Activated T-cell treated with anti-CD3 and anti-CD28 coated beads, Interleukin-2, amount 50 U/mL, for 72 hours (primary cell): Measurements from ENCODE around the gene YIPF3. TPM values are rescaled to one million over a fixed set of nuclear protein-coding genes. Genes with fewer than 3 reads are reported as not detected.
"Not testable (repeated sequence)": the region's sequence is repeated elsewhere in the genome, so short reads cannot be mapped to it uniquely, and the experiment has no call there.

Source experiments
- ATAC-seq, 2 donors: fragments of 150-1000 bp; cut with Tn5 transposase; replicated peaks in 1 of 2; 2 replicates each; pipeline ENCODE4 v1.10.0; 2021; ENCODE audit warnings: moderate library complexity in 2 of 2, mild to moderate bottlenecking in 1 of 2
- DNase-seq, 2 donors: peaks; one replicate each; pipeline ENCODE4 v3.0.0; 2021 to 2022; ENCODE audit warnings: mixed read lengths in 1 of 2
- H3K27ac Mint-ChIP-seq: one replicate; pipeline ENCODE4 v1.8.0; 2022; ENCODE audit warnings: mild to moderate bottlenecking, moderate library complexity, mixed read lengths
- H3K27me3 Mint-ChIP-seq: one replicate; pipeline ENCODE4 v1.8.0; 2022; ENCODE audit warnings: low read depth, mixed read lengths
- H3K36me3 Mint-ChIP-seq, 2 donors: one replicate each; pipeline ENCODE4 v1.8.0; 2022; ENCODE audit warnings: mixed read lengths in 2 of 2, mild to moderate bottlenecking in 1 of 2; ENCODE audit not compliant: insufficient read depth in 2 of 2
- H3K4me1 Mint-ChIP-seq: one replicate; pipeline ENCODE4 v1.8.0; 2022; ENCODE audit warnings: low read depth, mixed read lengths
- H3K4me3 Mint-ChIP-seq, 2 donors: one replicate each; pipeline ENCODE4 v1.8.0; 2022; ENCODE audit warnings: mild to moderate bottlenecking in 2 of 2, mixed read lengths in 2 of 2, moderate library complexity in 2 of 2
- H3K9me3 Mint-ChIP-seq, 2 donors: one replicate each; pipeline ENCODE4 v1.8.0; 2022; ENCODE audit warnings: mixed read lengths in 2 of 2
- total RNA-seq, 2 donors: library from RNA; stranded (reverse); gene quantifications; one replicate each; pipeline ENCODE4 v1.2.3, GENCODE V29; 2022

Gene YIPF3
- total RNA-seq, 2 donors from 2014 or later: 63.9 to 64.4 TPM

- Mint-ChIP-seq H3K9me3 (no peaks in the 10 kb centered on the region), H3K36me3 (peaks cover 1 to 2% of the 10 kb centered on the region in 2 donors), H3K4me1 (peaks cover 59% of the 10 kb centered on the region), H3K27ac (peak overlapping the region; percentile 95), H3K27me3 (no peaks in the 10 kb centered on the region), H3K4me3 (peak overlapping the region; percentile 96 to 100)
- no peak for ATAC-seq
- DNase-seq: peak in 1 of 2 donors; percentile 10
Observed at GRCh38 chr6:43478008-43478372, 38.7 kb downstream of the YIPF3 start.

- peaks cover under 1 to 2% of the 10 kb centered on the region in 2 donors for H3K36me3 Mint-ChIP-seq
- H3K9me3 Mint-ChIP-seq: no peaks in the 10 kb centered on the region
- no peaks in the 10 kb centered on the region for H3K27me3 Mint-ChIP-seq
- peak; percentile 97 to 99 for DNase-seq
- H3K27ac Mint-ChIP-seq: peak within 1 kb of the TSS; percentile 95
- peak; percentile 98 for ATAC-seq
- peaks cover 56% of the 10 kb centered on the region for H3K4me1 Mint-ChIP-seq
- H3K4me3 Mint-ChIP-seq: peak within 1 kb of the TSS; percentile 96 to 100
Observed at GRCh38 chr6:43477235-43478007, 39.3 kb downstream of the YIPF3 start, which contains the start of gene TJAP1. Gene TJAP1, plus strand, starts transcription at chr6:43477570. Its CDS starts 21,432 bp downstream, at chr6:43499002.

- Mint-ChIP-seq H3K4me1 (peaks cover 49% of the 10 kb centered on the region), H3K9me3 (no peaks in the 10 kb centered on the region), H3K36me3 (peaks cover 0 to 2% of the 10 kb centered on the region in 2 donors), H3K27me3 (no peaks in the 10 kb centered on the region), H3K4me3 (peak overlapping the region; percentile 96 to 100), H3K27ac (peak overlapping the region; percentile 95)
- DNase-seq (no peak), ATAC-seq (no peak)
Observed at GRCh38 chr6:43476746-43477145, 40.0 kb downstream of the YIPF3 start.

GRCh38 chr6:43475516-43475915 lies 41.2 kb downstream of the YIPF3 start:
- Mint-ChIP-seq H3K36me3 (no peaks in the 10 kb centered on the region), H3K4me3 (no peak overlapping the region), H3K9me3 (no peaks in the 10 kb centered on the region)

GRCh38 chr6:43472515-43472914 lies 44.2 kb downstream of the YIPF3 start:
- H3K27ac Mint-ChIP-seq: no peak overlapping the region
- DNase-seq (no peak), ATAC-seq (no peak)
- no peaks in the 10 kb centered on the region for H3K9me3 Mint-ChIP-seq
- H3K36me3 Mint-ChIP-seq: no peaks in the 10 kb centered on the region
- peaks cover 11% of the 10 kb centered on the region for H3K4me1 Mint-ChIP-seq
- peaks cover 12% of the 10 kb centered on the region for H3K27me3 Mint-ChIP-seq
- H3K4me3 Mint-ChIP-seq: no peak overlapping the region

More at GRCh38 chr6:43475516-43475915, 41.2 kb downstream of the YIPF3 start:
- Mint-ChIP-seq H3K27ac (no peak overlapping the region), H3K27me3 (no peaks in the 10 kb centered on the region), H3K4me1 (peaks cover 38% of the 10 kb centered on the region)
- no peak for DNase-seq
- ATAC-seq: no peak

GRCh38 chr6:43471399-43471798 lies 45.3 kb downstream of the YIPF3 start:
- no peaks in the 10 kb centered on the region for H3K9me3 Mint-ChIP-seq
- peaks cover under 1% of the 10 kb centered on the region for H3K4me1 Mint-ChIP-seq
- no peak for ATAC-seq
- no peaks in the 10 kb centered on the region for H3K36me3 Mint-ChIP-seq
- H3K27me3 Mint-ChIP-seq: peaks cover 19% of the 10 kb centered on the region
- H3K4me3 Mint-ChIP-seq: no peak overlapping the region
- no peak for DNase-seq
- no peak overlapping the region for H3K27ac Mint-ChIP-seq

- H3K36me3 Mint-ChIP-seq: no peaks in the 10 kb centered on the region
- H3K9me3 Mint-ChIP-seq: no peaks in the 10 kb centered on the region
- DNase-seq (no peak), ATAC-seq (peak; percentile 27 to 72)
- H3K27me3 Mint-ChIP-seq: peaks cover 25% of the 10 kb centered on the region
- H3K4me3 Mint-ChIP-seq: no peak overlapping the region
- no peak overlapping the region for H3K27ac Mint-ChIP-seq
- H3K4me1 Mint-ChIP-seq: no peaks in the 10 kb centered on the region
Observed at GRCh38 chr6:43469947-43470346, 46.8 kb downstream of the YIPF3 start.

GRCh38 chr6:43468748-43469681 lies 47.7 kb downstream of the YIPF3 start:
- DNase-seq: no peak
- ATAC-seq: no peak
- no peak overlapping the region for H3K27ac Mint-ChIP-seq
- no peaks in the 10 kb centered on the region for H3K4me1 Mint-ChIP-seq
- no peaks in the 10 kb centered on the region for H3K9me3 Mint-ChIP-seq
- no peak overlapping the region for H3K4me3 Mint-ChIP-seq
- no peaks in the 10 kb centered on the region for H3K36me3 Mint-ChIP-seq
- peaks cover 25% of the 10 kb centered on the region for H3K27me3 Mint-ChIP-seq

GRCh38 chr6:43468240-43468639 lies 48.5 kb downstream of the YIPF3 start:
- Mint-ChIP-seq H3K27ac (no peak overlapping the region), H3K9me3 (no peaks in the 10 kb centered on the region), H3K36me3 (no peaks in the 10 kb centered on the region), H3K4me1 (no peaks in the 10 kb centered on the region), H3K27me3 (peaks cover 28% of the 10 kb centered on the region), H3K4me3 (no peak overlapping the region)
- DNase-seq: no peak
- ATAC-seq: no peak

GRCh38 chr6:43467752-43468151 lies 49.0 kb downstream of the YIPF3 start:
- no peak for DNase-seq
- H3K27me3 Mint-ChIP-seq: peaks cover 32% of the 10 kb centered on the region
- no peaks in the 10 kb centered on the region for H3K9me3 Mint-ChIP-seq
- no peaks in the 10 kb centered on the region for H3K4me1 Mint-ChIP-seq
- no peaks in the 10 kb centered on the region for H3K36me3 Mint-ChIP-seq
- no peak for ATAC-seq
- H3K4me3 Mint-ChIP-seq: no peak overlapping the region
- H3K27ac Mint-ChIP-seq: no peak overlapping the region

GRCh38 chr6:43467265-43467664 lies 49.5 kb downstream of the YIPF3 start:
- ATAC-seq, H3K36me3 Mint-ChIP-seq, H3K4me3 Mint-ChIP-seq, DNase-seq, H3K27ac Mint-ChIP-seq, H3K4me1 Mint-ChIP-seq, H3K9me3 Mint-ChIP-seq: not testable (repeated sequence)
- peaks cover 37% of the 10 kb centered on the region for H3K27me3 Mint-ChIP-seq

- H3K27ac Mint-ChIP-seq: no peak overlapping the region
- H3K4me1 Mint-ChIP-seq: no peaks in the 10 kb centered on the region
- no peaks in the 10 kb centered on the region for H3K9me3 Mint-ChIP-seq
- H3K27me3 Mint-ChIP-seq: peaks cover 42% of the 10 kb centered on the region
- DNase-seq (no peak), ATAC-seq (peak; percentile 41 to 53)
- H3K4me3 Mint-ChIP-seq: no peak overlapping the region
- no peaks in the 10 kb centered on the region for H3K36me3 Mint-ChIP-seq
Observed at GRCh38 chr6:43465948-43466347, 50.8 kb downstream of the YIPF3 start.

GRCh38 chr6:43464337-43464736 lies 52.4 kb downstream of the YIPF3 start:
- DNase-seq: no peak
- H3K4me1 Mint-ChIP-seq: no peaks in the 10 kb centered on the region
- H3K9me3 Mint-ChIP-seq: no peaks in the 10 kb centered on the region
- H3K27ac Mint-ChIP-seq: no peak overlapping the region
- no peak for ATAC-seq
- H3K4me3 Mint-ChIP-seq: no peak overlapping the region
- peaks cover 49% of the 10 kb centered on the region for H3K27me3 Mint-ChIP-seq
- no peaks in the 10 kb centered on the region for H3K36me3 Mint-ChIP-seq
